RWPE2 (cell line): Measurements from ENCODE around the gene KMT2C.

Experiments
- ATAC-seq: fragments of 200-7000 bp; cut with Tn5 transposase; 3 replicates; pipeline ENCODE4 v1.9.1; 2021; ENCODE audit warnings: low read depth
- DNase-seq: peaks from one replicate; pipeline ENCODE4 v3.0.0-alpha.2; 2020; ENCODE audit warnings: low spot score
- H3K27ac ChIP-seq: fragments of 450-650 bp; 2 replicates; pipeline ENCODE4 v1.5.1; 2017; ENCODE audit warnings: mild to moderate bottlenecking; ENCODE audit not compliant: poor library complexity, severe bottlenecking
- H3K27me3 ChIP-seq: fragments of 250-450 bp; sonication (Bioruptor Pico); 2 replicates; pipeline ENCODE4 v1.5.1; 2021; ENCODE audit warnings: mild to moderate bottlenecking, moderate library complexity; ENCODE audit not compliant: insufficient read depth, poor library complexity, severe bottlenecking
- H3K36me3 ChIP-seq: fragments of 250-450 bp; sonication (Bioruptor Pico); 2 replicates; pipeline ENCODE4 v1.5.1; 2020; ENCODE audit warnings: low read depth, mild to moderate bottlenecking, moderate library complexity
- H3K4me1 ChIP-seq: fragments of 250-450 bp; sonication (Bioruptor Pico); 2 replicates; pipeline ENCODE4 v1.5.1; 2021; ENCODE audit warnings: mild to moderate bottlenecking, moderate library complexity; ENCODE audit not compliant: insufficient read depth, poor library complexity, severe bottlenecking
- H3K4me3 ChIP-seq: fragments of 250-450 bp; sonication (Bioruptor Pico); 2 replicates; pipeline ENCODE4 v1.5.1; 2021; ENCODE audit warnings: mild to moderate bottlenecking, moderate library complexity; ENCODE audit not compliant: severe bottlenecking
- H3K9me3 ChIP-seq: fragments of 250-450 bp; sonication (Bioruptor Pico); 2 replicates; pipeline ENCODE4 v1.5.1; 2021; ENCODE audit warnings: mild to moderate bottlenecking, moderate library complexity; ENCODE audit not compliant: severe bottlenecking
- TF ChIP-seq, protein P1 (sequence below): fragments of 450-650 bp; IDR thresholded peaks from one replicate; pipeline ENCODE4 v1.5.1; 2017; ENCODE audit warnings: mild to moderate bottlenecking, moderate library complexity; ENCODE audit not compliant: poor library complexity, severe bottlenecking

KMT2C gene

DNA sequence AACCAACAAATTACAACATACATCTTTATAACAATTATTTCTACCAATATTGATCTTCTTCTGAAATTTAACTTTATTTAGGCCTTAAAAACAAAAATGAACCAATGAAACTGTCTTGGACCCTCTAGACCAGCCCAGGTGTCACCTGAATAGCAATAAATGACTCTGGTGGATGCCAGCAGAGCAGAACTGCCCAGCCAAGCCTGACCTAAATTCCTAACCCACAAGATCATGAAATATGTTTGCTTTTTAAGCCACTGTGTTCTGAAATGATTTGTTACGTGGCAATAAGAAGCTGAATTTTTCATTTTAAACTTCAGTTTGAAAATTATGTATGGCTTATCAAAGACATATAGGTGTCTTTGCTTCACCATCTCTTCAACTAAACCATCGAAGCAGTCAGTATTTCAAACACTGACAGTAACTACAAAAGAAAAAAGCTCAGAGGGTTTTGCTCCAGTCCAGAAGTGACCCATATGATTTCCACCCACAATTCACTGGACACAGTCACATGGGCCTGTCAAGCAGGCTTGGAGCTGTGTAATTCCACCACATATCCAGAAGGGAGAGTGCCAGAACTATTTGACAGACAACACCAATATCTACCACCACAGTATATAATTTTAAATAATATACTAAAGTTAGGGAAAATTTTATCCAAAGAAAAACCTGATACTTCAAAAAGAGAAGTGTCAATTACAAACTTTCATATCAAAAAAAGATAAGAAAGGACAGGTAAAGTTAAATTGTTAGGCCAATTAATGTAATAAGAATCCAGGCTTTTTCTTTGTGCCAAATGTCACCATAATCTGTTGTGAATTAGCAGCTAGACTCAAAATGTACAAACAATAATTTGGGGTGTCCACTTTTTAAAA lies 94.5 kb downstream of the KMT2C start:
- H3K4me3 ChIP-seq: no peak overlapping the region
- TF ChIP-seq, protein P1, sequence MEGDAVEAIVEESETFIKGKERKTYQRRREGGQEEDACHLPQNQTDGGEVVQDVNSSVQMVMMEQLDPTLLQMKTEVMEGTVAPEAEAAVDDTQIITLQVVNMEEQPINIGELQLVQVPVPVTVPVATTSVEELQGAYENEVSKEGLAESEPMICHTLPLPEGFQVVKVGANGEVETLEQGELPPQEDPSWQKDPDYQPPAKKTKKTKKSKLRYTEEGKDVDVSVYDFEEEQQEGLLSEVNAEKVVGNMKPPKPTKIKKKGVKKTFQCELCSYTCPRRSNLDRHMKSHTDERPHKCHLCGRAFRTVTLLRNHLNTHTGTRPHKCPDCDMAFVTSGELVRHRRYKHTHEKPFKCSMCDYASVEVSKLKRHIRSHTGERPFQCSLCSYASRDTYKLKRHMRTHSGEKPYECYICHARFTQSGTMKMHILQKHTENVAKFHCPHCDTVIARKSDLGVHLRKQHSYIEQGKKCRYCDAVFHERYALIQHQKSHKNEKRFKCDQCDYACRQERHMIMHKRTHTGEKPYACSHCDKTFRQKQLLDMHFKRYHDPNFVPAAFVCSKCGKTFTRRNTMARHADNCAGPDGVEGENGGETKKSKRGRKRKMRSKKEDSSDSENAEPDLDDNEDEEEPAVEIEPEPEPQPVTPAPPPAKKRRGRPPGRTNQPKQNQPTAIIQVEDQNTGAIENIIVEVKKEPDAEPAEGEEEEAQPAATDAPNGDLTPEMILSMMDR: peak; percentile 82
- no peaks in the 10 kb centered on the region for H3K4me1 ChIP-seq
- no peaks in the 10 kb centered on the region for H3K27me3 ChIP-seq
- peak; percentile 88 for ATAC-seq
- no peaks in the 10 kb centered on the region for H3K9me3 ChIP-seq
- H3K27ac ChIP-seq: no peak overlapping the region
- no peak for DNase-seq
- H3K36me3 ChIP-seq: no peaks in the 10 kb centered on the region

DNA sequence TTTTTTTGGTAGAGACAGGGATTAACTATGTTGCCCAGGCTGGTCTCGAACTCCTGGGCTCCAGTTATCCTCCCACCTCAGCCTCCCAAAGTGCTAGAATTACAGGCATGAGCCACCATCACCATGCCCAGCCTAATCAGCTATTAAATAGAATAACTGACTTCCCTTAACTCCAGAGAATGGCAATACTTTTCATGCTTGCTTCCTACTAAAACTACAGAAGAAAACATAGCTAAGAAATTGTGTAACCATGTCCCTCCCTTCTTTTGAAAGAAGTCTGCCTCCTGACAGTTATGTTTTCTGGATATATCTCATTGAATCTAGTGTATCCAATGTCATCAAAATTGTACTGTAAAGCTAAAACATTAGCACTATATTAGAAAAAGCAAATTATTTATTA lies 95.6 kb downstream of the KMT2C start:
- TF ChIP-seq, protein P1: no peak
- Histone ChIP-seq H3K9me3 (no peaks in the 10 kb centered on the region), H3K27ac (no peak overlapping the region), H3K27me3 (no peaks in the 10 kb centered on the region), H3K36me3 (no peaks in the 10 kb centered on the region), H3K4me1 (no peaks in the 10 kb centered on the region), H3K4me3 (no peak overlapping the region)
- DNase-seq: no peak
- ATAC-seq: no peak

DNA sequence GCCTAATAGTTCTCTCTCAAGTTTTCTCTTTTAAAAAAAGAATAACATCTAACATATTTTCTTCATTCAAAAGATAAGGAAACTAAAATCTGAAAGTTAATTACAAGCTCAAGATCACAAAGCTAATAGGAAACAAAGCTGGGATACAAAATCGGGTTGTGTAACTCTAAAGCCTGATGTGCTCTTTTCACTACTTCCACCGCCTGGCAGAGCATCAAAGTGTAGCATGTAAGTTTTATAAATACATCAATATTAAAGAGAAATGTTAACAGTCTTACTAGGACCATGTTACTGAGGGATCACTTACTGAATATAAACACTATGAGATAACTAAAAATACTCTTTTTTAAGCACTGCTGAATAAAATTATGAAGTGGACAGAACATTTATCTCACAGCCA lies 97.2 kb downstream of the KMT2C start:
- no peaks in the 10 kb centered on the region for H3K4me1 ChIP-seq
- H3K4me3 ChIP-seq: no peak overlapping the region
- no peak for DNase-seq
- no peaks in the 10 kb centered on the region for H3K27me3 ChIP-seq
- TF ChIP-seq, protein P1: no peak
- H3K36me3 ChIP-seq: no peaks in the 10 kb centered on the region
- no peak for ATAC-seq
- H3K27ac ChIP-seq: no peak overlapping the region
- H3K9me3 ChIP-seq: no peaks in the 10 kb centered on the region

DNA sequence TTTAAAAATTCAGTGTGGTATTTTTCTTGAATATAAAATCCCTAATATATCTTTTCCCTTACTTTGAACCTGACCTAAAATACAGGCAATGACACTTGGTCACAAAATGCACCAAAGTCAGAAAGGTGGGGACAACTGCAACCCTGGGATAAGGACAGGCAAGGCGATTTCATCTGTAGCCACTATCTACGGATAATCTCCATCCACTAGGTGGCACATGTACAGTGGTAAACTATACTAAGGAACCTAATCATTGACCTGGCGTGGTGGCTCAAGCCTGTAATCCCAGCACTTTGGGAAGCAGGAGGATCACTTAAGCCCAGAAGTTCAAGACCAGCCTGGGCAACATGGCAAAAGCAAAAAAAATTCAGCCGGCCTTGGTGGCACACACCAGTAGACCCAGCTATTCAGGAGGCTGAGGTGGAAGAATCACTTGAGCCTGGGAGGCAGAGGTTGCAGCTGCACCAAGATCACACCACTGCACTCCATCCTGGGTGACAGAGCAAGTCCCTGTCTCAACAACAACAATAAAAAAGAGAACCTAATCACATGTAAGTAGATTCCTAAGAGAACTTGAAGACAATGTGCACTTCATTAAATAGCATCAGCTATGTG lies 98.9 kb downstream of the KMT2C start:
- ATAC-seq: peak; percentile 86
- Histone ChIP-seq H3K27me3 (no peaks in the 10 kb centered on the region), H3K4me1 (no peaks in the 10 kb centered on the region), H3K27ac (no peak overlapping the region), H3K9me3 (no peaks in the 10 kb centered on the region), H3K4me3 (no peak overlapping the region), H3K36me3 (no peaks in the 10 kb centered on the region)
- TF ChIP-seq, protein P1: peak; percentile 78
- DNase-seq: no peak
